ENCODE results near the gene ULK2. TPM values are rescaled to one million over a fixed set of nuclear protein-coding genes. Genes with fewer than 3 reads are reported as not detected.

Gene ULK2
- total RNA-seq, 8 experiments from 2014 or later, result 3.3 to 32.7 (median 22.4) TPM

DNA sequence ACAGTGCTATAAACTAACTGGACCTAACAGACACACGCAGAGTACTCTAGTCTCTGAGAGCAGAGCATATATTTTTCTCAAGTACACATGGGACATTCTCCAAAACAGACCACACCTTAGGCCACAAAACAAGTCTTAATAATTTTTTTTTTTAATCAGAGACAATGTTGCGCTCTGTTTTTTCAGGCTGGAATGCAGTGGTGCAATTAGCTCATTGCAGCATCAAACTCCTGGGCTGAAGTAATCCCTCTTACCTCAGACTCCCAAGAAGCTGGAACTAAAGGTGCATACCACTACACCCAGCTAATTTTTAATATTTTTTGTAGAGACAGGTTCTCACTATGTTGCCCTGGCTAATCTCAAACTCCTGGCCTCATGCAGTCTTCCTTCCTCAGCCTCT lies 37.7 kb downstream of the ULK2 start:
- Histone ChIP-seq H3K4me3 (no peak overlapping the region), H3K27ac (no peak overlapping the region), H3K4me1 (replicated peaks in 1 of 2) (no peaks in the 10 kb centered on the region)
- in situ Hi-C loops (cut with MboI; ENCODE audit: low pct_unique_long_range_greater_than_20kb in 2 of 9, low sequenced_read_pairs in 9 of 9, unreplicated experiment in 9 of 9), result loop anchor here in 1 of 9 experiments (25.0 kb wide), 1 partner anchor 107 kb away; no protein-coding TSS in a partner anchor
- WGBS, 10 experiments, result 100% methylated on average over 1 to 2 of the region's 2 CpGs; no CpG with 5 or more reads in 4 of the 10 experiments
- no peak for ATAC-seq (replicated peaks in 6 of 8)

DNA sequence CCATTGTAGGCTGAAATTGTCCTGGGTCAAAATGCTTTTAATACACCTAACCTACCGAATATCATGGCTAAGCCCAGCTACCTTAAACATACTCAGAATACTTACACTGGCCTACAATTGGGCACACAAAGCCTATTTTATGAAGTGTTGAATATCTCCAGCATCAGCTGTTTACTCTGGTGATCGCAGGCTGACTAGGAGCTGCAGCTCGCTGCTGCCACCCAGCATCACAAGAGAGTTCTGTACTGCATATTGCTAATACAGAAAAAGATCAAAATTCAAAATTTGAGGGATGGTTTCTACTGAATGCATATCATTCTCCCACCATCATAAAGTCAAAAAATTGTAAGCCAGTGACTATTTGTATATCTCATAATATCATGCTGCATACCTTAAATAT lies 55.3 kb downstream of the ULK2 start:
- H3K27ac ChIP-seq, result no peak overlapping the region
- in situ Hi-C loops (cut with MboI; ENCODE audit: low pct_unique_long_range_greater_than_20kb in 2 of 9, low sequenced_read_pairs in 9 of 9, unreplicated experiment in 9 of 9), result no loop called here
- H3K4me3 ChIP-seq, result no peak overlapping the region
- peak in 3 of 8 experiments; percentile 38 to 49 (median 44) for ATAC-seq (replicated peaks in 6 of 8)
- 57 to 100% (median 68%) methylated on average over 1 to 3 of the region's 3 CpGs; no CpG with 5 or more reads in 3 of the 10 experiments for WGBS, 10 experiments
- H3K4me1 ChIP-seq (replicated peaks in 1 of 2), result no peaks in the 10 kb centered on the region

DNA sequence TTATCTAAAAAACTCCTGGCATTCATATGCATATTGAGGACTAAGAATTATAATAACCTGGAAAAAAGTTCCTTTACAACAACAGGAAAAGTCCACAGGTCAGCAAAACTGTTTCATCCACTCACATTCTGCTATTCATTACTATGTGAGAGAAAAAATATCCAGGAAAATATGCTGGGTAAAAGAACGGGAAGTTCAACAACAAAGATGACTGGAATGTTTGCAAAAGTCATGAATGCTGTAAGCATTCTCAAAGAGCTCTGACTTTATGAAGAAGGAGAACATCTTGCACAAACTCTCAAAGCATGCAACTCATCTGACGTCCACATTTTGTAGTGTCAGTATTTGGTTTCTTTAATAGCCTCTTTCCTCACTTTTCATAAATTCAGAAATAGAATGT lies 62.7 kb downstream of the ULK2 start:
- in situ Hi-C loops (cut with MboI; ENCODE audit: low pct_unique_long_range_greater_than_20kb in 2 of 9, low sequenced_read_pairs in 9 of 9, unreplicated experiment in 9 of 9), result no loop called here
- no peaks in the 10 kb centered on the region for H3K4me1 ChIP-seq (replicated peaks in 1 of 2)
- no peak overlapping the region for H3K4me3 ChIP-seq
- no peak for ATAC-seq (replicated peaks in 6 of 8)
- no peak overlapping the region for H3K27ac ChIP-seq
- WGBS, 10 experiments, result 15 to 93% (median 76%) methylated on average over 1 to 2 of the region's 2 CpGs

DNA sequence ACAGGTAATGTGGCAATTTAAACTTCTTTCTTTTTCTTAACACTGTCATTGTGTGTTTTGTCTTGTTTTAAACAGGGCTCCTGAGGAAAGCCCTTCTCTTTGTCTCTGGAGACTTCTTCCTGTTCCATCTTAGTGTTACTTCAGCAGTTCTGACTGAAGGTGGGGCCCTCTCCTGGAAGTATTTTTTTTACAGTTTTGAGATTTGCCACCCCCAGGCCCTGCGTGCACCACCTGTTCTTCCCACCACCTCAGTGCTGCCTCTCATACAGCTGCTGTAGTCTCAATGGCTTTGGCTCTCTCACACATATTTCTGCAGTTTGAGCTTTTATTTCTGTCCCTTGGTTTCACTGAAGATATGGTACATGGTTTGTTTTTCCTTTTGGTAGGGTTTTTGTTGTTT lies 67.2 kb downstream of the ULK2 start:
- WGBS, 10 experiments, result 20 to 100% (median 100%) methylated on average over 1 of the region's 1 CpG; no CpG with 5 or more reads in 4 of the 10 experiments
- ATAC-seq (replicated peaks in 6 of 8), result no peak
- in situ Hi-C loops (cut with MboI; ENCODE audit: low pct_unique_long_range_greater_than_20kb in 2 of 9, low sequenced_read_pairs in 9 of 9, unreplicated experiment in 9 of 9), result no loop called here

DNA sequence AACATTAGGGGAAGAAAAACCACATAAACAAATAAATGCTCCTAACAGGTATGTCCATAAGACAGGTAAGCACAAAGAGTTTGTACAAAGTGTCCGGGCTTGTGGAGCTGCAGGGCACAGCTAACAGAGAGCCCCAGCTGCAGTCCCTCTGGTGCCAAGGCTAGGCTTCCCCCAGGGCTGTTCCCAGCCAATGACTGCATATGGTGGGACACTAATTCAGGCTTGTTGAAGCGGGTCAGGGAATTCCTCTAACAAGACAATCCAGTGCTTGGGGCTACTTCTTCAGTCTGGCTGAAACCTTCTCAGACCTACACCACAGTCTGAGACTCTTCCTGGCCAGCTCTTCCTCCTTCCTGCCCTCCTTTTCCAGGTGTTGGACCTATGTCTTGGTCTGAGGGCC lies 67.9 kb downstream of the ULK2 start:
- in situ Hi-C loops (cut with MboI; ENCODE audit: low pct_unique_long_range_greater_than_20kb in 2 of 9, low sequenced_read_pairs in 9 of 9, unreplicated experiment in 9 of 9), result no loop called here
- 80 to 100% (median 100%) methylated on average over 1 to 2 of the region's 2 CpGs; no CpG with 5 or more reads in 2 of the 10 experiments for WGBS, 10 experiments
- no peak overlapping the region for H3K4me3 ChIP-seq
- no peaks in the 10 kb centered on the region for H3K4me1 ChIP-seq (replicated peaks in 1 of 2)
- no peak overlapping the region for H3K27ac ChIP-seq
- no peak for ATAC-seq (replicated peaks in 6 of 8)

More for the DNA sequence above, 67.2 kb downstream of the ULK2 start:
- no peaks in the 10 kb centered on the region for H3K4me1 ChIP-seq (replicated peaks in 1 of 2)
- no peak overlapping the region for H3K4me3 ChIP-seq
- H3K27ac ChIP-seq, result no peak overlapping the region

DNA sequence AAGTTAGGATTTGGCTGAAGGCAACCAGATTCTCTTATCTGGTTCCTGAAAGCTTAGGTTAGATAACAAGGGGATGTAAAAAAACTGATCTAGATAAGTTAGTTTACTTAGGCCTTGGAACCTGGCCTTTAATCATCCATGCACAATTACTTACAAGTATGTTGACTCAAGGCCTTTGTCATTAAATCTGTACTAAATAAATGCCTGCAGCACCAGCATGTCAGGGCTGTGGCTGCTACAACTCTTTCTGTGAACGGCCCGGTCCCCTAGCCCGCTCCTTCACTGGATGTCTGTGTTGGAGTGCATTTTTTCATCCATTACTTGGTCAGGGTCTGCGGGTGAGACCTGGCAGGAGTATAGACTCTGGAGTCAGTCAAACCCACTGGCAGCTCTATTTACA lies 71.3 kb downstream of the ULK2 start:
- in situ Hi-C loops (cut with MboI; ENCODE audit: low pct_unique_long_range_greater_than_20kb in 2 of 9, low sequenced_read_pairs in 9 of 9, unreplicated experiment in 9 of 9), result no loop called here
- 80 to 100% (median 98%) methylated on average over 1 to 4 of the region's 4 CpGs; no CpG with 5 or more reads in 2 of the 10 experiments for WGBS, 10 experiments
- H3K4me3 ChIP-seq, result no peak overlapping the region
- ATAC-seq (replicated peaks in 6 of 8), result no peak
- H3K27ac ChIP-seq, result no peak overlapping the region
- H3K4me1 ChIP-seq (replicated peaks in 1 of 2), result no peaks in the 10 kb centered on the region

DNA sequence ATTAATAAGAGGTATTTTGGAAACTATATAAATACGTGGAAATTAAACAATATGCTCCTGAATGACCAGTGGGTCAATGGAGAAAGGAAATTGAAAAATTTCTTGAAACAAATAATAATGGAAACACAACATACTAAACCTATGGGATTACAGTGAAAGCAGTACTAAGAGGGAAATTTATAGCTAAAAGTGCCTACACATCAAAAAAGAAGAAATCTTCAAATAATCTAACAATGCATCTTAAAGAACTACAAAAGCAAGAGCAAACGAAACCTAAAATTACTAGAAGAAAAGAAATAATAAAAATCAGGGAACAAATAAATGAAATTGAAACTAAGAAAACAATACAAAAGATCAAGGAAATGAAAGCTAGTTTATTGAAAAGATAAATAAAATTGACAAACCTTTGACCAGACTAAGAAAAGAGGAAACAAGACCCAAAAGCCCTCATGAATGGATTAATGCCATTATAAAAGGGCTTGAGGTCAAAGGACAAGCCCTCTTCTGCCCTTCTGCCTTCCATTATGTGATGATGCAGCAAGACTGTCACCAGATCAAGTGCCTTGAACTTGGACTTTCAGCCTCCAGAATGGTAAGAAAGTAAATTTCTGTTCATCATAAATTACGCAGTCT lies 75.7 kb downstream of the ULK2 start:
- in situ Hi-C loops (cut with MboI; ENCODE audit: low pct_unique_long_range_greater_than_20kb in 2 of 9, low sequenced_read_pairs in 9 of 9, unreplicated experiment in 9 of 9), result no loop called here
- Histone ChIP-seq H3K27ac (no peak overlapping the region), H3K4me3 (no peak overlapping the region), H3K4me1 (replicated peaks in 1 of 2) (no peaks in the 10 kb centered on the region)
- 81 to 100% (median 90%) methylated on average over 3 of the region's 3 CpGs for WGBS, 10 experiments
- ATAC-seq (replicated peaks in 6 of 8), result no peak

DNA sequence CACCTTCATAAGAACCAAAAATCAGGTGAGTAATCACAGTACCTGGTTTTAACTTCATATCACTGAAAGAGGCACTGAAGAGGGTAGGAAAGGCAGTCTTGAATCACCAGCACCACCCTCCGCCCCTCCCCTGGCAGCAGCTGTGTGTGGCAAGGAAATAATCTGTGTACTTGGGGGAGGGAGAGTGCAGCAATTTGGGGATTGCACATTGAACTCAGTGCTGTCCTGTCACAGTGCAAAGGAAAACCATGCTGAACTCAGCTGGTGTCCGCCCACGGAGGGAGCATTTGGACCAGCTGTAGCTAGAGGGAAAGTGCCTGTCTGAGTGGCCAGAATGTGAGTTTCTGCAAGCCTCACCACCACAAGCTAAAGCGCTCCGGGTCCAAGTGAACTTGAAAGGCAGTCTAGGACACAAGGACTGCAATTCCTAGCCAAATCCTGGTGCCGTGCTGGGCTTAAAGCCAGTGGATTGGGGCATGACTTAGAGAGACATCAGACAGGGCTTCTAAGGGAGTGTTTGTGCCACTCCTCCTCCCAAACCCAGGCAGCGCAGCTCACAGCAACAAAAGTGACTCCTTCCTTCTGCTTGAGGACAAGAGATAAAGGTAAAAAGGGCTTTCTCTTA lies 79.9 kb downstream of the ULK2 start:
- WGBS, 10 experiments, result 80 to 100% (median 100%) methylated on average over 1 to 4 of the region's 7 CpGs; no CpG with 5 or more reads in 3 of the 10 experiments
- Histone ChIP-seq H3K27ac (no peak overlapping the region), H3K4me1 (replicated peaks in 1 of 2) (no peaks in the 10 kb centered on the region), H3K4me3 (no peak overlapping the region)
- in situ Hi-C loops (cut with MboI; ENCODE audit: low pct_unique_long_range_greater_than_20kb in 2 of 9, low sequenced_read_pairs in 9 of 9, unreplicated experiment in 9 of 9), result no loop called here
- ATAC-seq (replicated peaks in 6 of 8), result peak in 3 of 8 experiments; percentile 14 to 77 (median 54)

DNA sequence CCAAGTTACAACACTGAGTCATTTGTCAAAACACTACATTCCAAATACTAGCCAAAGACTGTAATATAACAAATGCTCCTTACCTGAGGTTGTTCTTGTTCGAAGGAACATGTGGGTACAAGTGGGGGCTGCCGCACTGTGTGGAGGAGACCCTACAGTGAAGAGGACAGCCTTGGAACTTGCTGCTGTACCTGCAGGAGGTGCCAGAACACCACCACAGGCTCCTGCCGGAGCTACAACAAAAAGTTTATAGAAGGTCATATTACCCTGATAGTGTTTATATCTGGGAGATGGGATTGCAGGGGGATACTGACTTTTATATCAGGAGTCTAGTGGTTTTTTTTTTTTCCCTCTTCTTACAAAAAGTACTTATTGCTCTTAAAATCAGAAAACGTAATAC lies 81.9 kb downstream of the ULK2 start:
- Histone ChIP-seq H3K4me1 (replicated peaks in 1 of 2) (no peaks in the 10 kb centered on the region), H3K4me3 (no peak overlapping the region), H3K27ac (no peak overlapping the region)
- in situ Hi-C loops (cut with MboI; ENCODE audit: low pct_unique_long_range_greater_than_20kb in 2 of 9, low sequenced_read_pairs in 9 of 9, unreplicated experiment in 9 of 9), result no loop called here
- WGBS, 10 experiments, result 0 to 100% (median 69%) methylated on average over 1 to 4 of the region's 4 CpGs
- no peak for ATAC-seq (replicated peaks in 6 of 8)

DNA sequence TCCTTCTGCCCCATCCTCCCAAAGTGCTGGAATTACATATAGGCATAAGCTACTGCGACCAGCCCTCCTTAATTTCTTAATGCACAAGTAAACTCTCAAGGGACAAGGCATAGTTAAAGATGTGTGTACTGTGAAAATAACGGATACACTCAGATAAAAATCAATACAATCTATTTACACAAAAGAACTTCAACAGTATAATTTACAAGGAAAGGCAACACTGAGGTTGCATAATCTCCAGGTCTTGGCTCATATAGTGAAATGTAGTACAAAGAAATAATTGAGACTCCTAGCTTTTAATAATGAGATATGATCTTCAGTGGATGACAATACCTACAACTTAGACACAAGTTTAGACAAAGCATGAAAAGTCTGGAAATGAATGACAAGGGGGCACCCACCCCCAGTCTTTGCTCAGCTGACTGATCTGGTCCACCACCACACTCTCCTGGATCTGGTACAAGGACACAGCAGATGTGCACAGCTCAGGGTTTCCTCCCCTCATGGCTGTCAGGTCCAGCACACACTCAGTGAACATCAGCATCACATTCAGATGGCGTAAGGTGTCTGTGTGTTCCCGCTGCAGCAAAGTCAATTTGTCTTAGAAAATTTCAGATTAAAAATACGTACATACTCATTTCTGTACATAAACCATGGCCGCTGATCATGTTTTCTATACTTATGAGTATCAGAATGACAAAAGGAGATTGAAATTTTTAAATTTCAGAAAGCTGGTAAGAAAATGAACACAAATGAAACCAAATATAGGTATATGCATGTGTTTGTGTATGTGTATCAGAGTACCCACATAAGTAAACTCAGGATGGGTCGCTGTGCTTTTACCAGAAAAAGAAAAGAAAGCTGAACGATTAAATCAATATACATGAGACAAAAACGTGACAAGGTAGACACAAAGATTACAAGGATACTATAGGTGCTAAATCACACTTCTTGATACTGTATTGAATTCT lies 86.0 kb downstream of the ULK2 start:
- ATAC-seq (replicated peaks in 6 of 8), result no peak
- Histone ChIP-seq H3K4me3 (no peak overlapping the region), H3K4me1 (replicated peaks in 1 of 2) (no peaks in the 10 kb centered on the region), H3K27ac (no peak overlapping the region)
- in situ Hi-C loops (cut with MboI; ENCODE audit: low pct_unique_long_range_greater_than_20kb in 2 of 9, low sequenced_read_pairs in 9 of 9, unreplicated experiment in 9 of 9), result no loop called here
- 75 to 95% (median 91%) methylated on average over 2 to 8 of the region's 9 CpGs for WGBS, 10 experiments

DNA sequence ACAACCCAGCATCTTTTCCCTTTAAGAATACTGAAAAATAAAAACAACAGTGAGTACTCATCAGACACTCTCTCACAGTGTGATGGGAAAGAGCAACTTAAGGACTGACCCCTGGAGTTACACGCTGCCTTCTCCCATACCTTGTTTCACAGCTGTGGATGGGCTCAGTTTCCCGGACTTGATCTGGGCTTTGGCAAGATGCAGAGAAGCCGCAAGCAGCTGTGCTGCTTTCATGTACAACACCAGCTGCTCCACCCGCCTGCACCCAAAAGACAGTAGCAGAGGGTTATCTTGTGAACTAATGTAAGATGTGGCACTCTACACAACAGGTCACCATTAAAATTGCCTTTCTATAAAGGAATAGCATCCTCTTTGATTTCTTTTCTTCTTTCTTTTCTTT lies 86.9 kb downstream of the ULK2 start:
- WGBS, 10 experiments, result 92 to 100% (median 98%) methylated on average over 1 to 4 of the region's 4 CpGs; no CpG with 5 or more reads in 1 of the 10 experiments

DNA sequence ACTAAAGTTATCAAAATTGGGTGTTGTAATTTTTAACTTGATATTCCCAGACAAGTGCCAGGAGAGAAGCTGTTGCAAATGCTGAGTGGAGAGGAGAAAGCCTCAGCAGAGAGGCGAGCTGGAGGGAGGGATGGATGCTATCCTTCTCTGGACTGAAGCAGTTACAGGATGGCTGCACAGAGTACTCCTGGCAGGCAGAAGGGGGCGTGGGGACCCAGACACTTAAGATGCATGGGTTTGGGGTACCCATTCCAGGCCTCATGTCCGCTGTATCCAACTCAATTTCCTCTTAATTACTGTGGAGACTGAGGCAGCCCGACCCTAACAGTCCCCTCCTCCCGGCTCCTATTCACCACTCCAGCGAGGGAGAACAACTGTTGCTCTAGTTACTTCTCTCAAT lies 94.2 kb downstream of the ULK2 start:
- no peak overlapping the region for H3K27ac ChIP-seq
- no peak for ATAC-seq (replicated peaks in 6 of 8)
- no peak overlapping the region for H3K4me3 ChIP-seq
- in situ Hi-C loops (cut with MboI; ENCODE audit: low pct_unique_long_range_greater_than_20kb in 2 of 9, low sequenced_read_pairs in 9 of 9, unreplicated experiment in 9 of 9), result loop anchor here in 8 of 9 experiments (25.0 kb wide), 2 partner anchors 261 to 411 kb away; partner anchors contain the start of gene B9D1 (in 8 of the 8)
- H3K4me1 ChIP-seq (replicated peaks in 1 of 2), result no peaks in the 10 kb centered on the region
- WGBS, 10 experiments, result 0 to 86% (median 80%) methylated on average over 1 to 4 of the region's 6 CpGs; no CpG with 5 or more reads in 3 of the 10 experiments

More for the DNA sequence above, 86.9 kb downstream of the ULK2 start:
- Histone ChIP-seq H3K4me1 (replicated peaks in 1 of 2) (no peaks in the 10 kb centered on the region), H3K4me3 (no peak overlapping the region), H3K27ac (no peak overlapping the region)
- in situ Hi-C loops (cut with MboI; ENCODE audit: low pct_unique_long_range_greater_than_20kb in 2 of 9, low sequenced_read_pairs in 9 of 9, unreplicated experiment in 9 of 9), result no loop called here
- ATAC-seq (replicated peaks in 6 of 8), result no peak

All from motor neuron (in vitro differentiated cells).